Tibial artery (tissue), 4 donors: ENCODE data around the gene LIPF.

ENCODE experiments used
- DNase-seq, 2 donors: peaks; one replicate each; pipeline ENCODE4 v3.0.0-alpha.2; 2019
- H3K27ac ChIP-seq, 2 donors: fragments of 200-600 bp; sonication (generic) in 1 of 2; 1 replicate in 1 of 2; 2 replicates in 1 of 2; pipeline ENCODE4 v1.5.1; 2018 to 2019; ENCODE audit warnings: mild to moderate bottlenecking in 1 of 2
- H3K27me3 ChIP-seq, 2 donors: fragments of 200-600 bp; sonication (generic) in 1 of 2; one replicate each; pipeline versions ENCODE4 v1.5.1 to v1.6.0; 2016 to 2019
- H3K36me3 ChIP-seq, 3 donors: fragments of 200-600 bp; sonication (generic) in 2 of 3; one replicate each; pipeline ENCODE4 v1.5.1; 2016 to 2019; ENCODE audit warnings: mild to moderate bottlenecking in 2 of 3
- H3K4me1 ChIP-seq, 4 donors: fragments of 200-600 bp; sonication (generic) in 2 of 4; 1 replicate in 3 of 4; 2 replicates in 1 of 4; pipeline ENCODE4 v1.5.1; 2016 to 2019
- H3K4me3 ChIP-seq, 2 donors: fragments of 200-600 bp; sonication (generic) in 1 of 2; 1 replicate in 1 of 2; 2 replicates in 1 of 2; pipeline ENCODE4 v1.5.1; 2018 to 2019; ENCODE audit warnings: mild to moderate bottlenecking in 2 of 2
- H3K9me3 ChIP-seq, 3 donors: fragments of 200-600 bp; sonication (generic) in 1 of 3; one replicate each; pipeline ENCODE4 v1.5.1; 2016 to 2019
- CTCF ChIP-seq, 2 experiments: fragments of 200-600 bp in 1 of 2; fragments of 450-650 bp in 1 of 2; IDR thresholded peaks; one replicate each; pipeline ENCODE4 v1.5.1; 2017 to 2019; ENCODE audit warnings: antibody characterized with exemption in 2 of 2, mild to moderate bottlenecking in 1 of 2, moderate library complexity in 1 of 2
- intact Hi-C: fragments of 100-400 bp; cut with DNase I; formaldehyde crosslinking; loops from one replicate; pipeline ENCODE4 v1.15.0; 2023; ENCODE audit warnings: low total_unique reads

The LIPF gene

GRCh38 chr10:88651101-88651551 is 13.1 kb upstream of the LIPF start:
- peaks cover 0 to 15% (median 0%) of the 10 kb centered on the region in 4 donors for H3K4me1 ChIP-seq
- no peak for DNase-seq
- no peak for TF ChIP-seq CTCF (IDR thresholded peaks at IDR 0.05)
- H3K4me3 ChIP-seq = no peak overlapping the region
- H3K9me3 ChIP-seq = no peaks in the 10 kb centered on the region
- intact Hi-C loops = no loop called here
- no peaks in the 10 kb centered on the region for H3K36me3 ChIP-seq
- no peak overlapping the region for H3K27ac ChIP-seq
- H3K27me3 ChIP-seq = no peaks in the 10 kb centered on the region

GRCh38 chr10:88652616-88653015 is 11.6 kb upstream of the LIPF start:
- Histone ChIP-seq H3K27ac (no peak overlapping the region), H3K4me3 (no peak overlapping the region), H3K36me3 (no peaks in the 10 kb centered on the region), H3K4me1 (peaks cover 0 to 15% (median 0%) of the 10 kb centered on the region in 4 donors), H3K9me3 (no peaks in the 10 kb centered on the region), H3K27me3 (no peaks in the 10 kb centered on the region)
- TF ChIP-seq CTCF (IDR thresholded peaks at IDR 0.05) = no peak
- intact Hi-C loops = no loop called here
- DNase-seq = no peak

- no peak for TF ChIP-seq CTCF (IDR thresholded peaks at IDR 0.05)
- Histone ChIP-seq H3K4me1 (no peaks in the 10 kb centered on the region), H3K27ac (no peak overlapping the region), H3K4me3 (no peak overlapping the region), H3K36me3 (no peaks in the 10 kb centered on the region), H3K9me3 (no peaks in the 10 kb centered on the region), H3K27me3 (no peaks in the 10 kb centered on the region)
- no peak for DNase-seq
- intact Hi-C loops = no loop called here
Observed at GRCh38 chr10:88657901-88658300, 6.3 kb upstream of the LIPF start.

GRCh38 chr10:88659725-88660597 is 4.3 kb upstream of the LIPF start:
- Histone ChIP-seq H3K4me3 (no peak overlapping the region), H3K4me1 (no peaks in the 10 kb centered on the region), H3K36me3 (no peaks in the 10 kb centered on the region), H3K27me3 (no peaks in the 10 kb centered on the region), H3K27ac (no peak overlapping the region), H3K9me3 (no peaks in the 10 kb centered on the region)
- intact Hi-C loops = no loop called here
- no peak for TF ChIP-seq CTCF (IDR thresholded peaks at IDR 0.05)
- DNase-seq = no peak

GRCh38 chr10:88660598-88660884 is 3.7 kb upstream of the LIPF start:
- no peak for DNase-seq
- no peak for TF ChIP-seq CTCF (IDR thresholded peaks at IDR 0.05)

More at GRCh38 chr10:88660598-88660884, 3.7 kb upstream of the LIPF start:
- Histone ChIP-seq H3K4me1 (no peaks in the 10 kb centered on the region), H3K36me3 (no peaks in the 10 kb centered on the region), H3K27ac (no peak overlapping the region), H3K9me3 (no peaks in the 10 kb centered on the region), H3K4me3 (no peak overlapping the region), H3K27me3 (no peaks in the 10 kb centered on the region)
- intact Hi-C loops = no loop called here
